Fibroblast of pulmonary artery (primary cell): Measurements from ENCODE around the gene EEF1AKMT3.

Experiments used
- DNase-seq: peaks from one replicate; pipeline ENCODE4 v3.0.0-alpha.2; 2010; ENCODE audit warnings: low read depth
- H3K4me3 ChIP-seq: replicated peaks from 2 replicates; pipeline ENCODE4 v1.5.1; 2011; ENCODE audit warnings: low read depth, mild to moderate bottlenecking, control low read depth, low read length, moderate library complexity
- CTCF ChIP-seq: IDR thresholded peaks from 2 replicates; pipeline ENCODE4 v1.5.1; 2011; ENCODE audit warnings: mild to moderate bottlenecking, control low read depth, low read length, inconsistent platforms; ENCODE audit errors: missing control alignments

Gene EEF1AKMT3

GRCh38 chr12:57757771-57758170, 14.6 kb upstream of the EEF1AKMT3 start:
- TF ChIP-seq CTCF = no peak
- H3K4me3 ChIP-seq = no peak overlapping the region
- DNase-seq = no peak

- no peak overlapping the region for H3K4me3 ChIP-seq
These were observed 13.7 kb upstream of the EEF1AKMT3 start for GRCh38 chr12:57758552-57759359.

GRCh38 chr12:57759360-57759980, 12.9 kb upstream of the EEF1AKMT3 start:
- DNase-seq = peak; percentile 40
- H3K4me3 ChIP-seq = no peak overlapping the region
- TF ChIP-seq CTCF = peak; percentile 53

More at GRCh38 chr12:57758552-57759359, 13.7 kb upstream of the EEF1AKMT3 start:
- no peak for DNase-seq
- no peak for TF ChIP-seq CTCF

GRCh38 chr12:57760347-57760982, 11.9 kb upstream of the EEF1AKMT3 start:
- no peak overlapping the region for H3K4me3 ChIP-seq
- no peak for DNase-seq
- TF ChIP-seq CTCF = no peak

GRCh38 chr12:57761391-57761998, 10.9 kb upstream of the EEF1AKMT3 start:
- no peak for DNase-seq
- TF ChIP-seq CTCF = no peak
- no peak overlapping the region for H3K4me3 ChIP-seq

GRCh38 chr12:57762463-57762862, 10.0 kb upstream of the EEF1AKMT3 start:
- TF ChIP-seq CTCF = no peak
- H3K4me3 ChIP-seq = no peak overlapping the region
- DNase-seq = no peak
